ENCODE results near the gene HPSE2. TPM values are rescaled to one million over a fixed set of nuclear protein-coding genes. Genes with fewer than 3 reads are reported as not detected.

HPSE2 gene
- total RNA-seq, 1 experiment from 2014 or later: 0.48 TPM

GRCh38 chr10:98619446-98619845 lies 616.2 kb downstream of the HPSE2 start:
- Histone ChIP-seq H3K36me3 (replicated peaks; ENCODE audit: control insufficient read depth, insufficient read depth, low read length) (no peaks in the 10 kb centered on the region), H3K27me3 (ENCODE audit: control insufficient read depth, insufficient read depth, low read length) (no peaks in the 10 kb centered on the region), H3K4me3 (ENCODE audit: insufficient read depth, low read depth, low read length) (no peak overlapping the region)
- DNase-seq: no peak

GRCh38 chr10:98617906-98618520 lies 617.6 kb downstream of the HPSE2 start:
- no peak for DNase-seq
- H3K36me3 ChIP-seq (replicated peaks; ENCODE audit: control insufficient read depth, insufficient read depth, low read length): no peaks in the 10 kb centered on the region
- H3K4me3 ChIP-seq (ENCODE audit: insufficient read depth, low read depth, low read length): no peak overlapping the region
- no peaks in the 10 kb centered on the region for H3K27me3 ChIP-seq (ENCODE audit: control insufficient read depth, insufficient read depth, low read length)

GRCh38 chr10:98613446-98613845 lies 622.2 kb downstream of the HPSE2 start:
- Histone ChIP-seq H3K4me3 (ENCODE audit: insufficient read depth, low read depth, low read length) (no peak overlapping the region), H3K27me3 (ENCODE audit: control insufficient read depth, insufficient read depth, low read length) (no peaks in the 10 kb centered on the region), H3K36me3 (replicated peaks; ENCODE audit: control insufficient read depth, insufficient read depth, low read length) (no peaks in the 10 kb centered on the region)
- DNase-seq: no peak

GRCh38 chr10:98611436-98611835 lies 624.2 kb downstream of the HPSE2 start:
- no peaks in the 10 kb centered on the region for H3K36me3 ChIP-seq (replicated peaks; ENCODE audit: control insufficient read depth, insufficient read depth, low read length)
- no peak overlapping the region for H3K4me3 ChIP-seq (ENCODE audit: insufficient read depth, low read depth, low read length)
- H3K27me3 ChIP-seq (ENCODE audit: control insufficient read depth, insufficient read depth, low read length): no peaks in the 10 kb centered on the region
- no peak for DNase-seq

GRCh38 chr10:98610836-98611235 lies 624.8 kb downstream of the HPSE2 start:
- Histone ChIP-seq H3K4me3 (ENCODE audit: insufficient read depth, low read depth, low read length) (no peak overlapping the region), H3K36me3 (replicated peaks; ENCODE audit: control insufficient read depth, insufficient read depth, low read length) (no peaks in the 10 kb centered on the region), H3K27me3 (ENCODE audit: control insufficient read depth, insufficient read depth, low read length) (no peaks in the 10 kb centered on the region)
- no peak for DNase-seq

GRCh38 chr10:98610301-98610700 lies 625.4 kb downstream of the HPSE2 start:
- DNase-seq: no peak
- Histone ChIP-seq H3K36me3 (replicated peaks; ENCODE audit: control insufficient read depth, insufficient read depth, low read length) (no peaks in the 10 kb centered on the region), H3K4me3 (ENCODE audit: insufficient read depth, low read depth, low read length) (no peak overlapping the region), H3K27me3 (ENCODE audit: control insufficient read depth, insufficient read depth, low read length) (no peaks in the 10 kb centered on the region)

GRCh38 chr10:98609265-98609664 lies 626.4 kb downstream of the HPSE2 start:
- no peaks in the 10 kb centered on the region for H3K36me3 ChIP-seq (replicated peaks; ENCODE audit: control insufficient read depth, insufficient read depth, low read length)
- H3K4me3 ChIP-seq (ENCODE audit: insufficient read depth, low read depth, low read length): no peak overlapping the region
- no peaks in the 10 kb centered on the region for H3K27me3 ChIP-seq (ENCODE audit: control insufficient read depth, insufficient read depth, low read length)
- DNase-seq: no peak

GRCh38 chr10:98608411-98608810 lies 627.2 kb downstream of the HPSE2 start:
- Histone ChIP-seq H3K27me3 (ENCODE audit: control insufficient read depth, insufficient read depth, low read length) (no peaks in the 10 kb centered on the region), H3K4me3 (ENCODE audit: insufficient read depth, low read depth, low read length) (no peak overlapping the region), H3K36me3 (replicated peaks; ENCODE audit: control insufficient read depth, insufficient read depth, low read length) (no peaks in the 10 kb centered on the region)
- no peak for DNase-seq

GRCh38 chr10:98602224-98602623 lies 633.4 kb downstream of the HPSE2 start:
- H3K36me3 ChIP-seq (replicated peaks; ENCODE audit: control insufficient read depth, insufficient read depth, low read length): no peaks in the 10 kb centered on the region
- H3K4me3 ChIP-seq (ENCODE audit: insufficient read depth, low read depth, low read length): no peak overlapping the region
- no peak for DNase-seq
- no peaks in the 10 kb centered on the region for H3K27me3 ChIP-seq (ENCODE audit: control insufficient read depth, insufficient read depth, low read length)

- Histone ChIP-seq H3K27me3 (ENCODE audit: control insufficient read depth, insufficient read depth, low read length) (no peaks in the 10 kb centered on the region), H3K36me3 (replicated peaks; ENCODE audit: control insufficient read depth, insufficient read depth, low read length) (no peaks in the 10 kb centered on the region), H3K4me3 (ENCODE audit: insufficient read depth, low read depth, low read length) (no peak overlapping the region)
- no peak for DNase-seq
Measured at GRCh38 chr10:98599032-98599610, 636.5 kb downstream of the HPSE2 start.

- no peaks in the 10 kb centered on the region for H3K36me3 ChIP-seq (replicated peaks; ENCODE audit: control insufficient read depth, insufficient read depth, low read length)
- no peak for DNase-seq
- H3K27me3 ChIP-seq (ENCODE audit: control insufficient read depth, insufficient read depth, low read length): no peaks in the 10 kb centered on the region
- H3K4me3 ChIP-seq (ENCODE audit: insufficient read depth, low read depth, low read length): no peak overlapping the region
Measured at GRCh38 chr10:98596404-98596803, 639.2 kb downstream of the HPSE2 start.

GRCh38 chr10:98589691-98590090 lies 646.0 kb downstream of the HPSE2 start:
- H3K4me3 ChIP-seq (ENCODE audit: insufficient read depth, low read depth, low read length): no peak overlapping the region
- no peaks in the 10 kb centered on the region for H3K27me3 ChIP-seq (ENCODE audit: control insufficient read depth, insufficient read depth, low read length)
- no peaks in the 10 kb centered on the region for H3K36me3 ChIP-seq (replicated peaks; ENCODE audit: control insufficient read depth, insufficient read depth, low read length)
- no peak for DNase-seq

GRCh38 chr10:98589007-98589406 lies 646.6 kb downstream of the HPSE2 start:
- no peak overlapping the region for H3K4me3 ChIP-seq (ENCODE audit: insufficient read depth, low read depth, low read length)
- DNase-seq: no peak
- H3K27me3 ChIP-seq (ENCODE audit: control insufficient read depth, insufficient read depth, low read length): no peaks in the 10 kb centered on the region
- H3K36me3 ChIP-seq (replicated peaks; ENCODE audit: control insufficient read depth, insufficient read depth, low read length): no peaks in the 10 kb centered on the region

- no peak overlapping the region for H3K4me3 ChIP-seq (ENCODE audit: insufficient read depth, low read depth, low read length)
- DNase-seq: no peak
- no peaks in the 10 kb centered on the region for H3K27me3 ChIP-seq (ENCODE audit: control insufficient read depth, insufficient read depth, low read length)
- no peaks in the 10 kb centered on the region for H3K36me3 ChIP-seq (replicated peaks; ENCODE audit: control insufficient read depth, insufficient read depth, low read length)
Measured at GRCh38 chr10:98587156-98587837, 648.4 kb downstream of the HPSE2 start.

GRCh38 chr10:98586096-98586495 lies 649.6 kb downstream of the HPSE2 start:
- Histone ChIP-seq H3K36me3 (replicated peaks; ENCODE audit: control insufficient read depth, insufficient read depth, low read length) (no peaks in the 10 kb centered on the region), H3K27me3 (ENCODE audit: control insufficient read depth, insufficient read depth, low read length) (no peaks in the 10 kb centered on the region), H3K4me3 (ENCODE audit: insufficient read depth, low read depth, low read length) (no peak overlapping the region)
- DNase-seq: no peak

All from H7 (cell line).